OCI-LY3 (cell line): ENCODE measurements around the gene EME1.

Experiments
- EZH2phosphoT487 ChIP-seq: fragments of 200-600 bp; shearing (Covaris generic); IDR thresholded peaks from 2 replicates; pipeline ENCODE4 v1.6.1; 2018; ENCODE audit warnings: antibody characterized with exemption, mixed run types, low read depth
- TF ChIP-seq, protein P1 (sequence below): fragments of 200-600, 300-600 bp; sonication (generic); IDR thresholded peaks from 2 replicates; pipeline ENCODE4 v1.5.1; 2014; ENCODE audit warnings: antibody characterized with exemption, low read length, low read depth

DNA sequence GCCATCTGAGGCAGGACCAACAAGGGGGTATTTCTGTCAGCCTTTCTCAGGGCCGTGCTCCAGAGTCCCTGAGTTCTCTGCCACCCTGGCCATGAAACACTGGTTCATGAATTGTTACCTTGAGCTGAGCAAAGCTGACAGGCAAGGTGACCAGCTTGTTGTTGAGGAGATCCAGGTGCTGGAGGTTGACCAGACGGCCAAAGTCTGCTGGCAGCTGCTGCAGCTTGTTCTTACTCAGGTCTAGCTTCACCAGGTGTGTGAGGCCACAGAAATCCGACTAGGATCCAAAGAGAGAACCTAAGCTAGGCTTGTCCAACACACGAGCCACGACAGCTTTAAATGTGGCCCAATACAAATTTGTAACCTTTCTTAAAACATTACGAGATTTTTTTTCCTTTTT lies 19.6 kb downstream of the EME1 start:
- TF ChIP-seq, protein P1, sequence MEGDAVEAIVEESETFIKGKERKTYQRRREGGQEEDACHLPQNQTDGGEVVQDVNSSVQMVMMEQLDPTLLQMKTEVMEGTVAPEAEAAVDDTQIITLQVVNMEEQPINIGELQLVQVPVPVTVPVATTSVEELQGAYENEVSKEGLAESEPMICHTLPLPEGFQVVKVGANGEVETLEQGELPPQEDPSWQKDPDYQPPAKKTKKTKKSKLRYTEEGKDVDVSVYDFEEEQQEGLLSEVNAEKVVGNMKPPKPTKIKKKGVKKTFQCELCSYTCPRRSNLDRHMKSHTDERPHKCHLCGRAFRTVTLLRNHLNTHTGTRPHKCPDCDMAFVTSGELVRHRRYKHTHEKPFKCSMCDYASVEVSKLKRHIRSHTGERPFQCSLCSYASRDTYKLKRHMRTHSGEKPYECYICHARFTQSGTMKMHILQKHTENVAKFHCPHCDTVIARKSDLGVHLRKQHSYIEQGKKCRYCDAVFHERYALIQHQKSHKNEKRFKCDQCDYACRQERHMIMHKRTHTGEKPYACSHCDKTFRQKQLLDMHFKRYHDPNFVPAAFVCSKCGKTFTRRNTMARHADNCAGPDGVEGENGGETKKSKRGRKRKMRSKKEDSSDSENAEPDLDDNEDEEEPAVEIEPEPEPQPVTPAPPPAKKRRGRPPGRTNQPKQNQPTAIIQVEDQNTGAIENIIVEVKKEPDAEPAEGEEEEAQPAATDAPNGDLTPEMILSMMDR = no peak
- no peak for TF ChIP-seq EZH2phosphoT487
